Panc1 (cell line): ENCODE data around the gene TUFT1. TPM values are rescaled to one million over a fixed set of nuclear protein-coding genes. Genes with fewer than 3 reads are reported as not detected.

Experiments
- ATAC-seq: fragments of 200-7000 bp; cut with Tn5 transposase; 2 replicates; pipeline ENCODE4 v1.9.1; 2020; ENCODE audit warnings: mild to moderate bottlenecking, moderate library complexity
- BruUV-seq: library from RNA; stranded (reverse); fragments of 400-500 nt; replicated peaks from 2 replicates; lab custom pipeline; 2021; lab: Mats Ljungman, UMichigan
- CTCF ChIA-PET: fragments of 300-600 bp; sonication (Branson Sonifier 250); formaldehyde crosslinking; loops from one replicate; lab custom pipeline; 2022; ENCODE audit warnings: antibody characterized with exemption; lab: Charles Lee
- POLR2A ChIA-PET: fragments of 300-600 bp; sonication (Branson Sonifier 250); formaldehyde crosslinking; loops from one replicate; lab custom pipeline; 2022; ENCODE audit warnings: antibody characterized with exemption; lab: Charles Lee
- DNase-seq: peaks from one replicate; pipeline ENCODE4 v3.0.0-alpha.2; 2010; ENCODE audit warnings: low read depth, low spot score
- H3K27ac ChIP-seq: 2 replicates; pipeline ENCODE4 v1.5.1; 2011; ENCODE audit warnings: mild to moderate bottlenecking, low read length, inconsistent platforms
- H3K27me3 ChIP-seq: fragments of 200-500 bp; sonication (Bioruptor generic); 2 replicates; pipeline ENCODE4 v1.6.0; 2014; ENCODE audit warnings: low read length, inconsistent platforms; ENCODE audit not compliant: control insufficient read depth, insufficient read depth
- H3K36me3 ChIP-seq: fragments of 200-500 bp; sonication (Bioruptor generic); 2 replicates; pipeline ENCODE4 v1.5.1; 2014; ENCODE audit warnings: inconsistent platforms, mild to moderate bottlenecking, low read length, moderate library complexity; ENCODE audit not compliant: control insufficient read depth, insufficient read depth
- H3K4me1 ChIP-seq: 2 replicates; pipeline ENCODE4 v1.5.1; 2011; ENCODE audit warnings: inconsistent platforms, mild to moderate bottlenecking, low read length, moderate library complexity; ENCODE audit not compliant: control insufficient read depth, insufficient read depth
- H3K4me3 ChIP-seq, 2 experiments: 2 replicates each; pipeline ENCODE4 v1.5.1; 2011 to 2012; ENCODE audit warnings: low read depth in 2 of 2, low read length in 2 of 2, mild to moderate bottlenecking in 2 of 2, inconsistent platforms in 1 of 2, moderate library complexity in 1 of 2
- H3K9me3 ChIP-seq: fragments of 200-500 bp; sonication (Bioruptor generic); 2 replicates; pipeline ENCODE4 v1.5.1; 2014; ENCODE audit warnings: low read depth, mild to moderate bottlenecking, inconsistent platforms, low read length, moderate library complexity; ENCODE audit not compliant: control insufficient read depth, insufficient read depth
- POLR2AphosphoS5 ChIP-seq: IDR thresholded peaks from 2 replicates; pipeline ENCODE4 v1.6.1; 2012; ENCODE audit warnings: mild to moderate bottlenecking, low read depth, low read length, moderate library complexity
- SIN3A ChIP-seq: IDR thresholded peaks from 2 replicates; pipeline ENCODE4 v1.6.1; 2012; ENCODE audit warnings: low read depth, mild to moderate bottlenecking, low read length, moderate library complexity, borderline replicate concordance; ENCODE audit not compliant: insufficient read depth
- TCF7L2 ChIP-seq: IDR thresholded peaks from 2 replicates; pipeline ENCODE4 v1.6.1; 2011; ENCODE audit warnings: mild to moderate bottlenecking, low read depth, low read length, inconsistent platforms
- in situ Hi-C: cut with HindIII; loops from 2 replicates; pipeline ENCODE4 v1.10.0; 2016; ENCODE audit warnings: low sequenced_read_pairs, low pct_unique_long_range_greater_than_20kb
- intact Hi-C: fragments of 100-400 bp; cut with micrococcal nuclease; formaldehyde crosslinking; loops from one replicate; pipeline ENCODE4 v1.10.0; 2022; ENCODE audit not compliant: unreplicated experiment
- total RNA-seq: library from RNA; stranded (reverse); gene quantifications from one replicate; pipeline ENCODE4 v1.2.1, GENCODE V29; 2021; ENCODE audit not compliant: unreplicated experiment
- TF ChIP-seq, protein P1 (sequence below), 2 experiments: IDR thresholded peaks; 2 replicates each; pipeline ENCODE4 v1.6.1; 2011 to 2012; ENCODE audit warnings: low read depth in 2 of 2, control low read depth in 1 of 2, low read length in 1 of 2, mild to moderate bottlenecking in 1 of 2, moderate library complexity in 1 of 2; ENCODE audit not compliant: insufficient read depth in 1 of 2

TUFT1 gene
- total RNA-seq, 1 experiment from 2014 or later, result 66.4 TPM

DNA sequence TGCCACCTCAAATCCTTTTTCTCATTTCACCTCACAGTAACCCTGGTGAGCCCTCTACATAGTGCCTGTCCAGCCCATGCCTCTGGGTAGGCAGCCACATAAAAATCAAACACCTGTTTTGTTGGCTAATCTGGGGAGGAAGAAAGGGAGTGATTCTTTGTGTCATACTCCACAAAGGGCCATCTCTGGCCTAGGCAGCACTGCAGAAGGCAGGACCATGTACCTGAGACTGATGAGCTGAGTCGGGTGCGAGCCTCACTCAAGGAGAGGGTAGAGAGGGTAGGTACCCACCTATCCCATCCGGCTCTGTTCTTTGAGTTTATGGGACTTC lies 7.8 kb downstream of the TUFT1 start:
- no TSS peak for BruUV-seq
- Histone ChIP-seq H3K4me1 (peaks cover 77% of the 10 kb centered on the region), H3K36me3 (no peaks in the 10 kb centered on the region), H3K9me3 (no peaks in the 10 kb centered on the region), H3K27me3 (no peaks in the 10 kb centered on the region), H3K27ac (peak overlapping the region; percentile 93), H3K4me3 (peak overlapping the region in 1 of 2 experiments; percentile 0; a peak in 1 of 4 replicates)
- TF ChIP-seq POLR2AphosphoS5, result no peak
- TF ChIP-seq TCF7L2, result no peak
- no peak for TF ChIP-seq SIN3A
- in situ Hi-C loops, result no loop called here
- CTCF ChIA-PET, result no interaction called here
- ATAC-seq (no peak), DNase-seq (no peak)
- POLR2A ChIA-PET, result no interaction called here
- intact Hi-C loops, result loop anchor here (10.0 kb wide), 1 partner anchor 103 kb away; no protein-coding TSS in a partner anchor

DNA sequence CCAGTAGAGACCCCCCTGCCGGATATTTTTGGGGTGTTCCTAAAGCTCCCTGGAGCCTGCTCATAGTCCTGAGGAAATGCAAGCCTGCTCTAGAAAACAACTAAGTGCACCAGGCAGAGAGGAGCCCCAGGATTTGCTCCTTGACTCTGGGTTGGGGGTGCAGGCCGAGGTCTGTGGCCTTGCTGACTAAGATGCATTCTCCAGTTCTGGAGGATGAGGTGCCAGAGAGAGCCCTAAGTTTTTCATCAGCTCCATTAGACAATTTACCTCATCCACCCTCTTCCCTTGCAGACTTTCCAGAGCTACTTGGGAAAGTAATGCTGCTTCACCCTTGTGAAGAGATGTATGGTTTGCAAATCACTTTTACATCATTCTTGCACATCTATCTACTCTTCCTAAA lies 9.1 kb downstream of the TUFT1 start:
- TF ChIP-seq POLR2AphosphoS5 (no peak), TCF7L2 (0 out of 2 replicates have a peak, but pooled peaks have one; percentile 9)
- DNase-seq (no peak), ATAC-seq (no peak; the same call in none of the 2 replicates)
- Histone ChIP-seq H3K27me3 (no peaks in the 10 kb centered on the region), H3K36me3 (no peaks in the 10 kb centered on the region), H3K9me3 (no peaks in the 10 kb centered on the region), H3K4me1 (peaks cover 82% of the 10 kb centered on the region), H3K4me3 (peak overlapping the region in 1 of 2 experiments; percentile 22; a peak in 2 of 4 replicates), H3K27ac (peak overlapping the region; percentile 93)
- in situ Hi-C loops (no loop called here), intact Hi-C loops (loop anchor here (10.0 kb wide), 1 partner anchor 104 kb away; no protein-coding TSS in a partner anchor)
- BruUV-seq, result no TSS peak
- CTCF ChIA-PET, result no interaction called here
- POLR2A ChIA-PET, result interaction anchor here (0.5 kb wide), 1 partner anchor 64 kb away, joined by 4 read pairs; no protein-coding TSS in a partner anchor

DNA sequence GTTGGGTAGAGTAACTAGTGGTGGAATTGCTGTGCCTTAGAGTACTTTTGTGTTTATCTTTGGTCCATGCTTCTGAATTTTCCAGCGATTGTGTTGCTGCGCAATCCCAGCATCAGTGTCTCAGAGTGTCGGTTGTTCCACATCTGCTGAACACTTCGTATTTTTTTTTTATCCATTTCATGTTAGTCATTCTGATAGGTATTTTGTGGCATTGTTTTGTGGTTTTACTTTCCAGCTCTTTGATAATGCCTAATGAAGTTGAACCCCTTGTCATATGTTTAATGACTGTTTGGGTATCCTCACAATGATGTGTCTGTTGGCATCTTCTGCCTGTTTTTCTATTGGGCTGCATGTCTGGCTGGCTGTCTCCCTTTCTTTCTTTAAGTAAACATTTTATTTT lies 13.6 kb downstream of the TUFT1 start:
- in situ Hi-C loops (no loop called here), intact Hi-C loops (no loop called here)
- no peak overlapping the region for H3K4me3 ChIP-seq
- ATAC-seq, result no peak
- H3K36me3 ChIP-seq, result no peaks in the 10 kb centered on the region
- peak overlapping the region; percentile 41; the same call in 1 of the 2 replicates for H3K27ac ChIP-seq
- CTCF ChIA-PET, result no interaction called here
- H3K9me3 ChIP-seq, result no peaks in the 10 kb centered on the region
- TF ChIP-seq SIN3A, result no peak
- TF ChIP-seq, protein P1, sequence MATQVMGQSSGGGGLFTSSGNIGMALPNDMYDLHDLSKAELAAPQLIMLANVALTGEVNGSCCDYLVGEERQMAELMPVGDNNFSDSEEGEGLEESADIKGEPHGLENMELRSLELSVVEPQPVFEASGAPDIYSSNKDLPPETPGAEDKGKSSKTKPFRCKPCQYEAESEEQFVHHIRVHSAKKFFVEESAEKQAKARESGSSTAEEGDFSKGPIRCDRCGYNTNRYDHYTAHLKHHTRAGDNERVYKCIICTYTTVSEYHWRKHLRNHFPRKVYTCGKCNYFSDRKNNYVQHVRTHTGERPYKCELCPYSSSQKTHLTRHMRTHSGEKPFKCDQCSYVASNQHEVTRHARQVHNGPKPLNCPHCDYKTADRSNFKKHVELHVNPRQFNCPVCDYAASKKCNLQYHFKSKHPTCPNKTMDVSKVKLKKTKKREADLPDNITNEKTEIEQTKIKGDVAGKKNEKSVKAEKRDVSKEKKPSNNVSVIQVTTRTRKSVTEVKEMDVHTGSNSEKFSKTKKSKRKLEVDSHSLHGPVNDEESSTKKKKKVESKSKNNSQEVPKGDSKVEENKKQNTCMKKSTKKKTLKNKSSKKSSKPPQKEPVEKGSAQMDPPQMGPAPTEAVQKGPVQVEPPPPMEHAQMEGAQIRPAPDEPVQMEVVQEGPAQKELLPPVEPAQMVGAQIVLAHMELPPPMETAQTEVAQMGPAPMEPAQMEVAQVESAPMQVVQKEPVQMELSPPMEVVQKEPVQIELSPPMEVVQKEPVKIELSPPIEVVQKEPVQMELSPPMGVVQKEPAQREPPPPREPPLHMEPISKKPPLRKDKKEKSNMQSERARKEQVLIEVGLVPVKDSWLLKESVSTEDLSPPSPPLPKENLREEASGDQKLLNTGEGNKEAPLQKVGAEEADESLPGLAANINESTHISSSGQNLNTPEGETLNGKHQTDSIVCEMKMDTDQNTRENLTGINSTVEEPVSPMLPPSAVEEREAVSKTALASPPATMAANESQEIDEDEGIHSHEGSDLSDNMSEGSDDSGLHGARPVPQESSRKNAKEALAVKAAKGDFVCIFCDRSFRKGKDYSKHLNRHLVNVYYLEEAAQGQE (IDR thresholded peaks at IDR 0.05; ENCODE audit: insufficient read depth in 1 of 2, low read depth in 2 of 2, low read length in 1 of 2), result no peak
- no peaks in the 10 kb centered on the region for H3K27me3 ChIP-seq
- BruUV-seq, result TSS peak; percentile 38
- H3K4me1 ChIP-seq, result peaks cover 46% of the 10 kb centered on the region
- POLR2A ChIA-PET, result no interaction called here
- no peak for DNase-seq
